Stimulated activated CD8-positive, alpha-beta memory T cell treated with anti-CD3 and anti-CD28 coated beads, Interleukin-12 subunit alpha, Interleukin-12 subunit beta, amount 100 ng/mL, for 4 hours (primary cell): ENCODE measurements around the gene DLX1.
"Not testable (repeated sequence)": the region's sequence is repeated elsewhere in the genome, so short reads cannot be mapped to it uniquely, and the experiment has no call there.

Experiments used
- DNase-seq: peaks from one replicate; pipeline ENCODE4 v3.0.0-alpha.2; 2020; ENCODE audit warnings: low read depth

Gene DLX1

DNA sequence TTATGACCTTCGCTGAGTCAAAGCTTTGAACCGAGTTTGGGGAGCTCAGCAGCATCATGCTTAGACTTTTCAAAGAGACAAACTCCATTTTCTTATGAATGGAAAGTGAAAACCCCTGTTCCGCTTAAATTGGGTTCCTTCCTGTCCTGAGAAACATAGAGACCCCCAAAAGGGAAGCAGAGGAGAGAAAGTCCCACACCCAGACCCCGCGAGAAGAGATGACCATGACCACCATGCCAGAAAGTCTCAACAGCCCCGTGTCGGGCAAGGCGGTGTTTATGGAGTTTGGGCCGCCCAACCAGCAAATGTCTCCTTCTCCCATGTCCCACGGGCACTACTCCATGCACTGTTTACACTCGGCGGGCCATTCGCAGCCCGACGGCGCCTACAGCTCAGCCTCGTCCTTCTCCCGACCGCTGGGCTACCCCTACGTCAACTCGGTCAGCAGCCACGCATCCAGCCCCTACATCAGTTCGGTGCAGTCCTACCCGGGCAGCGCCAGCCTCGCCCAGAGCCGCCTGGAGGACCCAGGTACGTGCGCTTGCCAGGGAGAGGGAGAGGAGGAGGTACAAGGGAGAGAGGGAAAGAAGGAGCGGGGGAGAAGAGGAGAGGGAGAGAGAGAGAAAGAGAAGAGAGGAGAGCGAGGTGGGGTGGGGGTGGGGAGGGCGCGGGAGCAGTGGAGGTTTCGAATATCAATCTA lies at the start of gene DLX1:
Gene DLX1, plus strand, starts transcription at position 48 of the 700 bp plus-strand sequence. Its CDS starts 171 bp downstream, at position 219.
- no peak for DNase-seq

- no peak for DNase-seq
These were observed 47.2 kb upstream of the DLX1 start for GRCh38 chr2:172038121-172038520.

GRCh38 chr2:172038604-172039003 lies 46.7 kb upstream of the DLX1 start:
- no peak for DNase-seq

DNA sequence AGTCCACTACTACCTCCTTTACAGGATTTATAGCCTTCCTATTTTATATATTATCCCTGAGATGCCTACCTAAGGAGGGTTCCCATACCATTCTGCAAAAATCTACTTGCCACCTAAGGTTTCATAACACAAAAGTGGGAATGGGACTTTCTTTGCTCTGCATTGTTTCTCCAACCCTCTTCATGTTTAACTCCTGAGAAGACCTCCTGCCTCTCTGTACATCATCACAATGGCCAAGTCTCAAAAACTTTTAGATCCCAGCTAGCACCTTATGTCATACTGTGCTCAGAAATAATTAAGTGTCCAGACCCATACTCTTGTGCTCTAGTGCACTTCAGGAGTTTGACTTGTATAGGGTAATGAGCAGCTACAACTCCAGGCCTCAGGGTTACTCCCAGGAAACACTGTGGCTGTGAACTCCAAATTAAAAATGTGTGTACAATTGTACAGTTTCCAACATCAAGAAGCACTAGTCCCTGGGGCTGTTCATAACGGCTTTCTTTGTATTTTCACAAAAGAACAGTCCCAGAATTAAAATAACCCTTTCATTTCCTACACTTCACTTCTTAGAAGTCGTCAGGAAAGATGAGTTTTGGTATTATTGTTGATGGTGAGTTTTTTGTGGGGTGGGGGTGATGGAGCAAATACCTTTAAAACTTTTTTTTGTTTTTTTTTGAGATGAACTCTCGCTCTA lies 46.1 kb upstream of the DLX1 start:
- no peak for DNase-seq

GRCh38 chr2:172040311-172040710 lies 45.0 kb upstream of the DLX1 start:
- DNase-seq, result no peak

- DNase-seq, result no peak
These were observed 39.1 kb upstream of the DLX1 start for GRCh38 chr2:172046080-172046678.

- DNase-seq, result no peak
These were observed 38.3 kb upstream of the DLX1 start for GRCh38 chr2:172046866-172047565.

GRCh38 chr2:172047566-172048507 lies 37.5 kb upstream of the DLX1 start:
- DNase-seq, result no peak

- no peak for DNase-seq
These were observed 36.5 kb upstream of the DLX1 start for GRCh38 chr2:172048508-172049503.

DNA sequence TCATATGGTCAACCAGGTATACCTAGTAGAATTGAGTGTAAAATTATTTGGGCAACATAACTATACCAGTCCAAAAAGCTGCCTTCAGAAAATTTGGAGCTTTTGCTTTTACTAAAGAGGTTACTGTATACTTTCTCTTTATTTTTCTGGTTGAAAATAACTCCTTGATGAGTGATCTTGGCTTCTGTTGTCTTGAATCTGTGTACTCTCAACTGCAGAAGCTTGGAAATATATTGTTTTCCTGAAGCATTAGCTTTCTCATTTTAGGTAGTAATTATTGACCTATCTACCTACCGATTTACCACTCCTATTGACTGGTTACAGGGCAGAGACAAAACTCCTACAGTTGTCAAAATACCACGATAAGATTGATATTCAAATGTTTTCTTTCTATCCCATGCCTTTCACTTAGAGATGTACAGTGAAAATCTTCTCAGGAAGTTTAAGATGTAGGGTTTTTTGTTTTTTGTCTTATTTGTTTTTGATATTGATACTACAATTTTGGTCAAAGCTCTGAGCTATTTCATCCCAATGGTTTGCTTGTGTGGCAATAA lies 35.7 kb upstream of the DLX1 start:
- no peak for DNase-seq

GRCh38 chr2:172050479-172051125 lies 34.7 kb upstream of the DLX1 start:
- no peak for DNase-seq

DNA sequence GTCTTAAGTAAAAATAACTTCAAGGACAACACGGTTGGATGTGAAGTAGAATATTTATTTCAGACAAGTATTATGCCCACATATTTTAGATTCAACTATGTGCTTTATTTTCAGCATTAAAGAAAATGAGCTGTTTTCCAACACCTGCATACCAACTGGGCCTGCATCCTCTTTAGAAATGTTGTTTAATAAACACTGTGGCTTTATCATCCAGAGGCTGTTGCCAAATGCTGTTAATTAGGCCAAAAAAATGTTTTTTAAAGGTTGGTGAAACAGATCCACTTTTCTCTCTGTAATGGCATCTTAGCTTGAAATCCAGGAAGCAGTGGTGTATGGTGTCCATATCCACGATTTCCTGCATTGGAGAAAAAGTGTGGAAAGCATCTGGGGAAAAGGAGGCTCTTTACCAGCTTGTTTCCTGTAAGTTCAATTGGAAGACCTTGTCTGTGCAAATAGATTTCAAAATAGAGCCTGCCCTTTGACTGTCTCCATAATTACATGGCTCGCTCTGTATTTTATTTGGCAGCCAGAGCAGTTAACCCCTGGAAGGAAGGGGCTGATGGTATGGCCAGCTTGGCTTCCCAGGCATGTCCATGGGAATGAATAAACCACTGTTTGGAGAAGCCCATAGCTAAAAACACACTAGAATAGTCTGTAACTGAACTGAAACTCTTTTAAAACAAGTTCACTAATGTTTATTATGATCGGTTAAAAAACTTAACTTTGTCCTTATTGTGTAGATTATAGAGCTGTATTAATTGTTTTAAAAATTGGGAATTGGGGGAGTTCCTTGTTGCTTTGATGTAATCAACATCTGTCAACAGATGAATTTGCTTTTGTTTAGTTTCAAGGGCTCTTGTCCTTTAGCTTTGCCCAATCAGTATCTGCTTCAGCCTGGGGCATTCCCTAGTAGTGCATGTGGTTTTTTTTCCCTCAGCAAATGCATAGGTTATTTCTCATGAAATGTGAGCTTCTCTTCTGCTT lies 33.0 kb upstream of the DLX1 start:
- no peak for DNase-seq

- no peak for DNase-seq
These were observed 31.8 kb upstream of the DLX1 start for GRCh38 chr2:172053486-172053885.

DNA sequence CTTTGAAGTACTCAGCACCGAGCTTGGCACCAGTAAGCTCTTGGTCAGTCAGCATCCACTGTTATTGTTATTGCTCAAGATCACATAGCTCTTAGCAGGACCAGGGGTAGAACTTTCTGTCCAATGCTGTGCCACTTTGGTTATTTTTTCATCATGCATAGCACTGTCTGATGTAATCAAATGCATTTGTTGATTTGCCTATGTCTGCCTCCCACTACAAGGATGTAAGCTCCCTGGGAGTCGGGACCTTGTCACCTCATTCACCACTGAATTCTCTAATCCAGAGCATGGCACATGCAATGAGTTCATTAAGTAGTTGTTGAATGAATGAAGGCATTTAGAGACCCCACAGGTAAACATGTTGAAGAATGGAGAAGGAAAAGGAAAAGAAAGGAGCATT lies 29.0 kb upstream of the DLX1 start:
- DNase-seq, result no peak

DNA sequence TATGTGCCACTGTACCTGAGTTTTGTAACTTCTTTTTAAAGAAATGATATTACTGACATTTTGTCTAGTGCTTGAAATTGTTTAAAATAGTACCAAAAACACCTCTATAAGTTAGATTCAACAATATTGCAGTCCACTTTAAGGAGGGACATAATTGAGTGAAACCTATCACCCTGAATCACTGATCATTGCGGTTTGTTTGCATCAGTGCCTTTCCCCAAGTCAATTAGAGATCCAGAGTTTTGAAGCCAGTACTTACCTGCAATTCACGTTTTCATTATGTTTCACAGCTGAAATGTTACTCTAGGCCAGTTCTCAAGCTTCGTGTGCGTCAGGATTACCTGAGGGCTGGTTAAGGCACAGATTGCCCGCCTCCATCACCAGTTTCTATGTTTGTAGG lies 26.6 kb upstream of the DLX1 start:
- no peak for DNase-seq

DNA sequence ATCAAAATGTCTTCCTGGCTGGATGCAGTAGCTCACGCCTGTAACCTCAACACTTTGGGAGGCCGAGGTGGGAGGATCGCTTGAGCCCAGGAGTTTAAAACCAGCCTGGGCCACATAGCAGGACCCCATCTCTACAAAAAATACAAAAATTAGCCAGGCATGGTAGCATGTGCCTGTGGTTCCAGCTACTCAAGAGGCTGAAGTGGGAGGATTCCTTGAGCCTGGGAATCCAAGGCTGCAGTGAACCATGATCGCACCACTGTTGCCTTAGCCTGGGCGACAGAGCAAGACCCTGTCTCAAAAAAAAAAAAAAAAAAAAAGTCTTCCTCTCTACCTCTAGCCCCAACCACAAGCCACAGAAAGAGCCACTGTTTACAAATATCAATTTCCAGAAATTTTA lies 25.2 kb upstream of the DLX1 start:
- not testable (repeated sequence) for DNase-seq

GRCh38 chr2:172062402-172063004 lies 22.8 kb upstream of the DLX1 start:
- no peak for DNase-seq

DNA sequence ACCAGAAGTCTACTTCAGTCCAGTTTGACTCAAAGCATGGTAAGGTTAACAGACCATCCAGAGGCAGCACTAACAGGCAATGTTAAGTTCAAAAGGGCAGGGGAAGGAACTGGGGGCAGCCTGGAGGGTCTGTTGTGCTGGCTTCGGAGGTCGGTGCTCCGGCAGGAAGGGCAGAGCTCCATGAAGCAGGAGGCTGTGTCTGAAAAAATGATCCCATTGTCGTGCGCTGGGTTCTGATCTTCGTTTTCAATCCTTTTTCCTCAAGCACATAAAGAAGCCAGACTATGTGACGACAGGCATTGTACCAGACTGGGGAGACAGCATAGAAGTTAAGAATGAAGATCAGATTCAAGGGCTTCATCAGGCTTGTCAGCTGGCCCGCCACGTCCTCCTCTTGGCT lies 21.9 kb upstream of the DLX1 start:
- DNase-seq, result no peak
